Measurements from ENCODE around the gene KCNE1. TPM values are rescaled to one million over a fixed set of nuclear protein-coding genes. Genes with fewer than 3 reads are reported as not detected.
A peak's percentile ranks its signal among the peaks of the same experiment; 100 is the strongest.

Gene KCNE1
- total and polyA plus RNA-seq, 2 of the 13 experiments (the other 11 are each of a cell fraction or from before 2014, with no cell fraction given): 0.35 TPM; not detected in 1

- TF ChIP-seq USF2 (IDR thresholded peaks at IDR 0.05; ENCODE audit: low read depth, low read length): no peak
- no peak for TF ChIP-seq USF2 (CRISPR knock-in tag; IDR thresholded peaks at IDR 0.05; ENCODE audit: borderline replicate concordance)
- no peak for TF ChIP-seq RFXANK (CRISPR knock-in tag; IDR thresholded peaks at IDR 0.05)
- no peak for TF ChIP-seq ZNF552 (CRISPR knock-in tag; IDR thresholded peaks at IDR 0.05; ENCODE audit: borderline replicate concordance)
- peak; percentile 35; the same call in 1 of the 2 replicates for TF ChIP-seq MYC (CRISPR knock-in tag; IDR thresholded peaks at IDR 0.05; ENCODE audit: borderline replicate concordance)
- TF ChIP-seq ZNF207 (IDR thresholded peaks at IDR 0.05; ENCODE audit: borderline replicate concordance): no peak
- peak; percentile 65; the same call in 1 of the 2 replicates for TF ChIP-seq DMAP1 (CRISPR knock-in tag; IDR thresholded peaks at IDR 0.05)
- TF ChIP-seq ZNF350 (CRISPR knock-in tag; IDR thresholded peaks at IDR 0.05; ENCODE audit: borderline replicate concordance, low read depth): no peak
- no peak for TF ChIP-seq HOXD1 (CRISPR knock-in tag; IDR thresholded peaks at IDR 0.05)
- no peak for TF ChIP-seq ATF5 (CRISPR knock-in tag; IDR thresholded peaks at IDR 0.05; ENCODE audit: low read depth)
- TF ChIP-seq ZNF281 (CRISPR knock-in tag; IDR thresholded peaks at IDR 0.05; ENCODE audit: borderline replicate concordance): peak; percentile 61; the same call in 1 of the 2 replicates
- TF ChIP-seq SP4 (CRISPR knock-in tag; IDR thresholded peaks at IDR 0.05): 0 out of 2 replicates have a peak, but pooled peaks have one; percentile 41
- TF ChIP-seq ZMAT3 (CRISPR knock-in tag; conservative IDR thresholded peaks at IDR 0.05): no peak
- TF ChIP-seq MLX (CRISPR knock-in tag; IDR thresholded peaks at IDR 0.05): peak; percentile 60; the same call in 1 of the 2 replicates
- no peak for TF ChIP-seq HOXA9 (CRISPR knock-in tag; IDR thresholded peaks at IDR 0.05; ENCODE audit: borderline replicate concordance)
- no peak for TF ChIP-seq EED (CRISPR knock-in tag; IDR thresholded peaks at IDR 0.05)
- no peak for TF ChIP-seq AGO1 (IDR thresholded peaks at IDR 0.05; ENCODE audit: low read depth, low read length, poor library complexity, severe bottlenecking)
- TF ChIP-seq ZBTB3 (CRISPR knock-in tag; IDR thresholded peaks at IDR 0.05; ENCODE audit: borderline replicate concordance, low read depth): no peak
- no peak for TF ChIP-seq CHD2 (IDR thresholded peaks at IDR 0.05; ENCODE audit: low read depth, low read length)
- TF ChIP-seq BCLAF1 (IDR thresholded peaks at IDR 0.05): no peak
- TF ChIP-seq SIX1 (CRISPR knock-in tag; IDR thresholded peaks at IDR 0.05; ENCODE audit: borderline replicate concordance): no peak
These were observed 14.7 kb upstream of the KCNE1 start (continued) for GRCh38 chr21:34526618-34527290.
